Occipital lobe (tissue), 2 donors: ENCODE results near the gene EEIG1. TPM values are rescaled to one million over a fixed set of nuclear protein-coding genes. Genes with fewer than 3 reads are reported as not detected.

Experiments used
- DNase-seq: peaks from one replicate; lab custom pipeline; 2025; lab: John Stamatoyannopoulos, UW
- total RNA-seq: library from RNA; depleted of rRNA; stranded (reverse); fragments of >200 nt; gene quantifications from one replicate; pipeline ENCODE4 v1.2.3, GENCODE V29; 2014

The EEIG1 gene
- total RNA-seq, 1 donor from 2014 or later = 2.7 TPM

GRCh38 chr9:128001151-128001778 lies 20.5 kb upstream of the EEIG1 start:
- no peak for DNase-seq

GRCh38 chr9:127999461-127999860 lies 18.7 kb upstream of the EEIG1 start:
- DNase-seq = no peak

GRCh38 chr9:127993721-127994120 lies 12.9 kb upstream of the EEIG1 start:
- DNase-seq = no peak

- no peak for DNase-seq
Measured at GRCh38 chr9:127991757-127992274, 11.0 kb upstream of the EEIG1 start.

- no peak for DNase-seq
Measured at GRCh38 chr9:127991017-127991756, 10.4 kb upstream of the EEIG1 start.

- DNase-seq = no peak
Measured at GRCh38 chr9:127990554-127990953, 9.8 kb upstream of the EEIG1 start.

GRCh38 chr9:127989094-127989493 lies 8.3 kb upstream of the EEIG1 start:
- DNase-seq = no peak

- no peak for DNase-seq
Measured at GRCh38 chr9:127987103-127987614, 6.4 kb upstream of the EEIG1 start.

- DNase-seq = no peak
Measured at GRCh38 chr9:127985011-127985410, 4.2 kb upstream of the EEIG1 start.

- no peak for DNase-seq
Measured at GRCh38 chr9:127983847-127984289, 3.1 kb upstream of the EEIG1 start.

- DNase-seq = no peak
Measured at GRCh38 chr9:127982912-127983311, 2.1 kb upstream of the EEIG1 start.

- DNase-seq = no peak
Measured at GRCh38 chr9:127981559-127982121, 851 bp upstream of the EEIG1 start.

- DNase-seq = no peak
Measured at GRCh38 chr9:127980060-127980705, 606 bp downstream of the EEIG1 start.

GRCh38 chr9:127979333-127980059 lies 1.3 kb downstream of the EEIG1 start:
- DNase-seq = peak; percentile 84

GRCh38 chr9:127979015-127979332 lies 1.8 kb downstream of the EEIG1 start:
- DNase-seq = no peak

GRCh38 chr9:127977884-127978647 lies 2.7 kb downstream of the EEIG1 start:
- DNase-seq = no peak

GRCh38 chr9:127977009-127977883 lies 3.5 kb downstream of the EEIG1 start:
- DNase-seq = no peak

- DNase-seq = no peak
Measured at GRCh38 chr9:127976498-127976897, 4.3 kb downstream of the EEIG1 start.
